ENCODE measurements around the gene PSME3.

DNA sequence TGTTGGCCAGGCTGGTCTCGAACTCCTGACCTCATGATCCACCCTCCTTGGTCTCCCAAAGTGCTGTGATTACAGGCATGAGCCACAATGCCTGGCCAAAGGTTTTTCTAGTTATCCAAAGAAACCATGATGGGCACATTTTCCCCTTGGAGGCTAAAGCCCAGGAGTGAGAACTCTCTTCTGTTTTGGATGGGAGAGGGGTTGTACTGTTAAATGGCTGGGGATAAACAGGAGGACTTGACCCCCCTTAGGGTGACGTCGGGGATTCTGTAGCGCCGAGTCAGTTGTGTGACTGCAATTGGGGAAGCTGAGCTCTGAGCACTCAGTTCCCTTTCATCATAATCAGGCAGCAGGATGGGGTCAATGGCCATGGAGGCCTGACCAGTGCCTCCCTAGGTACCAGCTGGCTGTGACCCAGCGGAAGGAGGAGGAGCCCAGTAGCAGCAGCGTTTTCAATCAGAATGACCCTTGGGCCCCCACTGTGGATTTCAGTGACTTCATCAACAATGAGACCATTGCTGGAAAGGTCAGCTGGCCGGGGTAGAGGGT lies 21.9 kb downstream of the PSME3 start:
- TF ChIP-seq, protein P1, sequence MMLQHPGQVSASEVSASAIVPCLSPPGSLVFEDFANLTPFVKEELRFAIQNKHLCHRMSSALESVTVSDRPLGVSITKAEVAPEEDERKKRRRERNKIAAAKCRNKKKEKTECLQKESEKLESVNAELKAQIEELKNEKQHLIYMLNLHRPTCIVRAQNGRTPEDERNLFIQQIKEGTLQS (CRISPR knock-in tag; conservative IDR thresholded peaks at IDR 0.05) = no peak
- TF ChIP-seq, protein P2, sequence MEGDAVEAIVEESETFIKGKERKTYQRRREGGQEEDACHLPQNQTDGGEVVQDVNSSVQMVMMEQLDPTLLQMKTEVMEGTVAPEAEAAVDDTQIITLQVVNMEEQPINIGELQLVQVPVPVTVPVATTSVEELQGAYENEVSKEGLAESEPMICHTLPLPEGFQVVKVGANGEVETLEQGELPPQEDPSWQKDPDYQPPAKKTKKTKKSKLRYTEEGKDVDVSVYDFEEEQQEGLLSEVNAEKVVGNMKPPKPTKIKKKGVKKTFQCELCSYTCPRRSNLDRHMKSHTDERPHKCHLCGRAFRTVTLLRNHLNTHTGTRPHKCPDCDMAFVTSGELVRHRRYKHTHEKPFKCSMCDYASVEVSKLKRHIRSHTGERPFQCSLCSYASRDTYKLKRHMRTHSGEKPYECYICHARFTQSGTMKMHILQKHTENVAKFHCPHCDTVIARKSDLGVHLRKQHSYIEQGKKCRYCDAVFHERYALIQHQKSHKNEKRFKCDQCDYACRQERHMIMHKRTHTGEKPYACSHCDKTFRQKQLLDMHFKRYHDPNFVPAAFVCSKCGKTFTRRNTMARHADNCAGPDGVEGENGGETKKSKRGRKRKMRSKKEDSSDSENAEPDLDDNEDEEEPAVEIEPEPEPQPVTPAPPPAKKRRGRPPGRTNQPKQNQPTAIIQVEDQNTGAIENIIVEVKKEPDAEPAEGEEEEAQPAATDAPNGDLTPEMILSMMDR (IDR thresholded peaks at IDR 0.05) = no peak
- TF ChIP-seq SP1 (CRISPR knock-in tag; conservative IDR thresholded peaks at IDR 0.05) = no peak
- TF ChIP-seq, protein P3, sequence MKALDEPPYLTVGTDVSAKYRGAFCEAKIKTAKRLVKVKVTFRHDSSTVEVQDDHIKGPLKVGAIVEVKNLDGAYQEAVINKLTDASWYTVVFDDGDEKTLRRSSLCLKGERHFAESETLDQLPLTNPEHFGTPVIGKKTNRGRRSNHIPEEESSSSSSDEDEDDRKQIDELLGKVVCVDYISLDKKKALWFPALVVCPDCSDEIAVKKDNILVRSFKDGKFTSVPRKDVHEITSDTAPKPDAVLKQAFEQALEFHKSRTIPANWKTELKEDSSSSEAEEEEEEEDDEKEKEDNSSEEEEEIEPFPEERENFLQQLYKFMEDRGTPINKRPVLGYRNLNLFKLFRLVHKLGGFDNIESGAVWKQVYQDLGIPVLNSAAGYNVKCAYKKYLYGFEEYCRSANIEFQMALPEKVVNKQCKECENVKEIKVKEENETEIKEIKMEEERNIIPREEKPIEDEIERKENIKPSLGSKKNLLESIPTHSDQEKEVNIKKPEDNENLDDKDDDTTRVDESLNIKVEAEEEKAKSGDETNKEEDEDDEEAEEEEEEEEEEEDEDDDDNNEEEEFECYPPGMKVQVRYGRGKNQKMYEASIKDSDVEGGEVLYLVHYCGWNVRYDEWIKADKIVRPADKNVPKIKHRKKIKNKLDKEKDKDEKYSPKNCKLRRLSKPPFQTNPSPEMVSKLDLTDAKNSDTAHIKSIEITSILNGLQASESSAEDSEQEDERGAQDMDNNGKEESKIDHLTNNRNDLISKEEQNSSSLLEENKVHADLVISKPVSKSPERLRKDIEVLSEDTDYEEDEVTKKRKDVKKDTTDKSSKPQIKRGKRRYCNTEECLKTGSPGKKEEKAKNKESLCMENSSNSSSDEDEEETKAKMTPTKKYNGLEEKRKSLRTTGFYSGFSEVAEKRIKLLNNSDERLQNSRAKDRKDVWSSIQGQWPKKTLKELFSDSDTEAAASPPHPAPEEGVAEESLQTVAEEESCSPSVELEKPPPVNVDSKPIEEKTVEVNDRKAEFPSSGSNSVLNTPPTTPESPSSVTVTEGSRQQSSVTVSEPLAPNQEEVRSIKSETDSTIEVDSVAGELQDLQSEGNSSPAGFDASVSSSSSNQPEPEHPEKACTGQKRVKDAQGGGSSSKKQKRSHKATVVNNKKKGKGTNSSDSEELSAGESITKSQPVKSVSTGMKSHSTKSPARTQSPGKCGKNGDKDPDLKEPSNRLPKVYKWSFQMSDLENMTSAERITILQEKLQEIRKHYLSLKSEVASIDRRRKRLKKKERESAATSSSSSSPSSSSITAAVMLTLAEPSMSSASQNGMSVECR (CRISPR knock-in tag; IDR thresholded peaks at IDR 0.05; ENCODE audit: borderline replicate concordance) = no peak
- TF ChIP-seq, protein P4, sequence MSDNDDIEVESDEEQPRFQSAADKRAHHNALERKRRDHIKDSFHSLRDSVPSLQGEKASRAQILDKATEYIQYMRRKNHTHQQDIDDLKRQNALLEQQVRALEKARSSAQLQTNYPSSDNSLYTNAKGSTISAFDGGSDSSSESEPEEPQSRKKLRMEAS (CRISPR knock-in tag; IDR thresholded peaks at IDR 0.05) = no peak
- TF ChIP-seq, protein P5, sequence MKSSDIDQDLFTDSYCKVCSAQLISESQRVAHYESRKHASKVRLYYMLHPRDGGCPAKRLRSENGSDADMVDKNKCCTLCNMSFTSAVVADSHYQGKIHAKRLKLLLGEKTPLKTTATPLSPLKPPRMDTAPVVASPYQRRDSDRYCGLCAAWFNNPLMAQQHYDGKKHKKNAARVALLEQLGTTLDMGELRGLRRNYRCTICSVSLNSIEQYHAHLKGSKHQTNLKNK (CRISPR knock-in tag; IDR thresholded peaks at IDR 0.05) = no peak

Measured in WTC11 (cell line).